ENCODE results near the gene MST1.

MST1 gene

GRCh38 chr3:49656541-49657112, 32.6 kb downstream of the MST1 start:
- no peak for DNase-seq (ENCODE audit: low read depth, low spot score)

- no peak for DNase-seq (ENCODE audit: low read depth, low spot score)
These were observed 33.5 kb downstream of the MST1 start for GRCh38 chr3:49655731-49656285.

- no peak for DNase-seq (ENCODE audit: low read depth, low spot score)
These were observed 34.2 kb downstream of the MST1 start for GRCh38 chr3:49654955-49655556.

- no peak for DNase-seq (ENCODE audit: low read depth, low spot score)
These were observed 35.0 kb downstream of the MST1 start for GRCh38 chr3:49654176-49654825.

GRCh38 chr3:49653621-49654020, 35.7 kb downstream of the MST1 start:
- no peak for DNase-seq (ENCODE audit: low read depth, low spot score)

GRCh38 chr3:49652903-49653415, 36.3 kb downstream of the MST1 start:
- no peak for DNase-seq (ENCODE audit: low read depth, low spot score)

- DNase-seq (ENCODE audit: low read depth, low spot score) = no peak
These were observed 36.9 kb downstream of the MST1 start for GRCh38 chr3:49652218-49652902.

- no peak for DNase-seq (ENCODE audit: low read depth, low spot score)
These were observed 38.6 kb downstream of the MST1 start for GRCh38 chr3:49650637-49651036.

GRCh38 chr3:49650177-49650576, 39.1 kb downstream of the MST1 start:
- no peak for DNase-seq (ENCODE audit: low read depth, low spot score)

- DNase-seq (ENCODE audit: low read depth, low spot score) = no peak
These were observed 39.7 kb downstream of the MST1 start for GRCh38 chr3:49649576-49649975.

GRCh38 chr3:49648354-49649019, 40.8 kb downstream of the MST1 start:
- no peak for DNase-seq (ENCODE audit: low read depth, low spot score)

GRCh38 chr3:49647741-49648140, 41.5 kb downstream of the MST1 start:
- no peak for DNase-seq (ENCODE audit: low read depth, low spot score)

GRCh38 chr3:49646236-49646635, 43.0 kb downstream of the MST1 start:
- no peak for DNase-seq (ENCODE audit: low read depth, low spot score)

- DNase-seq (ENCODE audit: low read depth, low spot score) = no peak
These were observed 44.6 kb downstream of the MST1 start for GRCh38 chr3:49644684-49645083.

- no peak for DNase-seq (ENCODE audit: low read depth, low spot score)
These were observed 46.5 kb downstream of the MST1 start for GRCh38 chr3:49642708-49643145.

GRCh38 chr3:49641921-49642707, 47.2 kb downstream of the MST1 start:
- DNase-seq (ENCODE audit: low read depth, low spot score) = no peak

- no peak for DNase-seq (ENCODE audit: low read depth, low spot score)
These were observed 48.0 kb downstream of the MST1 start for GRCh38 chr3:49641292-49641691.

- DNase-seq (ENCODE audit: low read depth, low spot score) = no peak
These were observed 49.7 kb downstream of the MST1 start for GRCh38 chr3:49639551-49639950.

- no peak for DNase-seq (ENCODE audit: low read depth, low spot score)
These were observed 50.8 kb downstream of the MST1 start for GRCh38 chr3:49638445-49638844.

- no peak for DNase-seq (ENCODE audit: low read depth, low spot score)
These were observed 52.2 kb downstream of the MST1 start for GRCh38 chr3:49636883-49637609.
